ENCODE results near the gene C13orf46.

Gene C13orf46

DNA sequence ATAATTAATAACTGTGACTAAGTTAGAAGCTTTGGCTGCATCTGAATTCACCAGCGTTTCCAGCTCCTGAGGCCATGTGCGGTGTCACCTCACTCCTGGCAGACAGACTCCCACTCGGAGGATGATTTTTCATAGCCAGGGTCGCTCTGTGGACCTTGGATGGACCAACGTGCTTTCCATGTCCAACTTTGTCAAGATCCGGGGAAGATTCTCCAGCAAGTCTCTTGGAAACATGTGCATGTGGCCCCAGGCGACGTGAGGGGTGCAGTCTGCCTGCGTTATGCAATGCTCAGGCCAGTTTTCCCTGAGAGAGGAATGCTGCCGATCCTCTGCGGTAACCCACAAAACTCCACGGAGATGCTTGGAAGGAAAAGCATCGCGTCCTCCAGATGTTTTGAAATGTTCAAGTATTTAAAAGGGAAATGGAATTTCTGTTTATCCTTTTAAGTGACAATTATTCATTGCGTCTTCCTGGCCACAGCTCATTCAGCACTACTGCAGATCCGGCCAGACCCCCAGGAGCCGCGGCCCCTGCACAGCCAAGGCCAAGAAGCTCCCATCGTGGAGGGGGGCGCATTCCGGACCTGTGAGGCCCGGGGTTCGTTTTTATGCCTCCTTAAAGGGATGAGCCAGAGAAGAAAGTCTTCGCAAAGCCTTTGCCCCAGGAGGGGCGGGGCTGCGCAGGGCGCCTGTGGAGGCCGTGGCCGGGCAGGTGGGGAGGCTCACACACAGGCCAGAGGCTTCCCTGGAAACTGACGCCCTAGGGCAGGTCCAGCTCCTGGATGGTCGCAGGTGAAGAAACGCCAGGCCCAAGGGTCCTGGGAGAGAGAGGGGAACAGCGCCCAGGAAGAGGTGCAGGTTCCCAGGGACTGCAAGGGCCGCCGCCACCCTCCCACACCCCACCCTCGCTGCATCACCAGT, 46.0 kb downstream of the C13orf46 start:
- Mint-ChIP-seq H3K36me3 (ENCODE audit: low read depth) (no peaks in the 10 kb centered on the region), H3K4me1 (peaks cover 24% of the 10 kb centered on the region), H3K9me3 (no peaks in the 10 kb centered on the region), H3K27ac (peak overlapping the region; percentile 49 to 65 (median 64)), H3K27me3 (ENCODE audit: low read depth) (peaks cover 21% of the 10 kb centered on the region), H3K4me3 (peak overlapping the region in 1 of 3 experiments; percentile 42)
- TF ChIP-seq, protein P1, sequence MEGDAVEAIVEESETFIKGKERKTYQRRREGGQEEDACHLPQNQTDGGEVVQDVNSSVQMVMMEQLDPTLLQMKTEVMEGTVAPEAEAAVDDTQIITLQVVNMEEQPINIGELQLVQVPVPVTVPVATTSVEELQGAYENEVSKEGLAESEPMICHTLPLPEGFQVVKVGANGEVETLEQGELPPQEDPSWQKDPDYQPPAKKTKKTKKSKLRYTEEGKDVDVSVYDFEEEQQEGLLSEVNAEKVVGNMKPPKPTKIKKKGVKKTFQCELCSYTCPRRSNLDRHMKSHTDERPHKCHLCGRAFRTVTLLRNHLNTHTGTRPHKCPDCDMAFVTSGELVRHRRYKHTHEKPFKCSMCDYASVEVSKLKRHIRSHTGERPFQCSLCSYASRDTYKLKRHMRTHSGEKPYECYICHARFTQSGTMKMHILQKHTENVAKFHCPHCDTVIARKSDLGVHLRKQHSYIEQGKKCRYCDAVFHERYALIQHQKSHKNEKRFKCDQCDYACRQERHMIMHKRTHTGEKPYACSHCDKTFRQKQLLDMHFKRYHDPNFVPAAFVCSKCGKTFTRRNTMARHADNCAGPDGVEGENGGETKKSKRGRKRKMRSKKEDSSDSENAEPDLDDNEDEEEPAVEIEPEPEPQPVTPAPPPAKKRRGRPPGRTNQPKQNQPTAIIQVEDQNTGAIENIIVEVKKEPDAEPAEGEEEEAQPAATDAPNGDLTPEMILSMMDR (IDR thresholded peaks at IDR 0.05; ENCODE audit: unreplicated experiment in 3 of 3), result no peak

DNA sequence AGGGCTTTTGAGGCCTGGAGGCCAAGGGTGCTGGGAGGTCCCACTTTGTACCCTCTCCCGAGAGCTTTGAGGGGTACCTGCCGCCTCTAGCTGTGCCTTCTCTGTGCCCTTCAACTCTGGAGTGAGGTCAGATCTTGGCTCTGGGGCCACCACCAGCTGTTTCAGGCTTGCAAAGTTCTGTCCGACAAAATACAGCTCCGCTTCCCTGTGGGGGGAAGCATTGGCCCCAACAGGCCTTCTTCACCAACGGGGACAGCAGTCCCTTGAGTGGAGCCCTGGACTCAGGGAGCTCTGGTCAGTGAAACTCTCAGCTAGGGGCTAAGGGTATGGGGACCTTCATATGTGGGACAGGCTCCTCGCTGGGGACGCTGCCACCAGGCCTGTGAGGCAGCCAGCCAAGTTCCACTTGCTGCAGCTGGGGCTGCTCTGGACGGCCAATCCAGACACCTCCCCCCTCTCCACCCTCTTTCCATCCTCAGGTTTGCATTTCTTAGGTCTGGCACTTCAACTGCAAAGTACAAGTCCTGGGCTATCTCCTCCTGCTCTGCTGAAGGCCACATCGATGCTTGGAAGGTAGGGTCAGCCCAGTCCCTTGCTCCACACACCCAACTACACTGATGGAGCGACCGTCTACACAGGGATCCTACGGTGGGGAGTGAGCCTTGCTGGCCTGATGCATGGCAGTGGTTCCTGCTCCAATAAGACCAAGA, 46.8 kb downstream of the C13orf46 start:
- TF ChIP-seq, protein P1 (IDR thresholded peaks at IDR 0.05; ENCODE audit: unreplicated experiment in 3 of 3), result no peak
- peaks cover 20% of the 10 kb centered on the region for H3K4me1 Mint-ChIP-seq
- H3K9me3 Mint-ChIP-seq, result peaks cover 6% of the 10 kb centered on the region
- peaks cover 21% of the 10 kb centered on the region for H3K27me3 Mint-ChIP-seq (ENCODE audit: low read depth)
- no peaks in the 10 kb centered on the region for H3K36me3 Mint-ChIP-seq (ENCODE audit: low read depth)
- peak overlapping the region in 1 of 3 experiments; percentile 64 for H3K27ac Mint-ChIP-seq
- no peak overlapping the region for H3K4me3 Mint-ChIP-seq

DNA sequence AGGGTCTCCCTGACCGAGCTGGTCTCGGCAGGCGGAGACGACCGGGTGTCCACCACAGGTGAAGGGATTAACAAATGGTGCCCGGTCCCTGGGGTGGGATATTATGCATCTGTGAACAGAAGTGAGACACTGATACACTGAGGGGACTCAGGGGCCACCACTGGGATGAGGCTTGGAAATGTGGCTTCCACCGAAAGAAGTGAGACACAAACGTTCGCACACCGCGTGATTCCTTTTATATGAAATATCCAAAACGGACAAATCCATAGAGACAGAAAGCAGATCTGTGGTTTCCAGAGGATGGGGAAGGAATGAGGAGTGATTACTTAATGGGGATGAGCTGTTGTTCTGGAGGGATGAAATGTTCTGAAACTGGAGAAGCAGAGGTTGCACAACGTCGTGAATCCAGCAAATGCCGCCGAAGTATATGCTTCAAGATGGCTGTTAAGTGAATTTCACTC, 47.5 kb downstream of the C13orf46 start:
- H3K9me3 Mint-ChIP-seq, result peaks cover 14% of the 10 kb centered on the region

DNA sequence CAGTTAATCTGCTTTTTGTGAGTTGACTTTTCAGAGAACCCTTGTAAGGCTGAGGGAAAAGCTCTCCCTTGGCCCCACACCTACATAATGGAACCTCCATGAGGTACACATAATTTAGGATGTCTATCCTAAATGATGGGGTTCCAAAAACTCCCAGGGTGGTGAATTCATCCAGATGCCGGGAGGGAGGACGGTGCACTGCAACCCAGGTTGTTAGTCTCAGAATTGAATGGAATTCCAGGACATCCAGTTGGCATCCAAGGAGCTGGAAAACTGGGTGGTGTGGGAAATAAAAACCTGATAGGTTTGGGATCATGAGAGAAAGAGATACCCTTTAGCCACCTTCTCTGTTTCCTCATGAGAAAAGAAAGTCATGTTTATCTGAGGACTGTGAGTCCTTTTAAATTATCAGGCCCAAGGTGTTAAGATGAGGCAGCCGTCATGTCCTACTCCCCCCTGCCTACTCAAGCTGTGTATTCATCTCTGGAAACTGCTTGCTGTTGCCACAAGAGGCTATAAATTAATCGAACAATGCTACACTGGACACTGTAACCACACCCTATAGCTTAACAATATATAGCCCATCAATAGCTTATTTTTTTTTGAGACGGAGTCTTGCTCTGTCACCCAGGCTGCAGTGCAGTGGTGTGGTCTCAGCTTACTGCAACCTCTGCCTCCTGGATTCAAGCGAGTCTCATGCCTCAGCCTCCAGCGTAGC, 49.5 kb downstream of the C13orf46 start:
- H3K4me1 Mint-ChIP-seq, result peaks cover 14% of the 10 kb centered on the region
- H3K9me3 Mint-ChIP-seq, result peaks cover 22% of the 10 kb centered on the region
- TF ChIP-seq, protein P1 (IDR thresholded peaks at IDR 0.05; ENCODE audit: unreplicated experiment in 3 of 3), result no peak
- no peak overlapping the region for H3K4me3 Mint-ChIP-seq
- H3K27me3 Mint-ChIP-seq (ENCODE audit: low read depth), result peaks cover 21% of the 10 kb centered on the region
- H3K36me3 Mint-ChIP-seq (ENCODE audit: low read depth), result no peaks in the 10 kb centered on the region
- no peak overlapping the region for H3K27ac Mint-ChIP-seq

More for the DNA sequence above, 47.5 kb downstream of the C13orf46 start:
- Mint-ChIP-seq H3K27me3 (ENCODE audit: low read depth) (peaks cover 21% of the 10 kb centered on the region), H3K4me1 (peaks cover 14% of the 10 kb centered on the region), H3K36me3 (ENCODE audit: low read depth) (no peaks in the 10 kb centered on the region), H3K27ac (no peak overlapping the region), H3K4me3 (no peak overlapping the region)
- TF ChIP-seq, protein P1 (IDR thresholded peaks at IDR 0.05; ENCODE audit: unreplicated experiment in 3 of 3), result no peak

DNA sequence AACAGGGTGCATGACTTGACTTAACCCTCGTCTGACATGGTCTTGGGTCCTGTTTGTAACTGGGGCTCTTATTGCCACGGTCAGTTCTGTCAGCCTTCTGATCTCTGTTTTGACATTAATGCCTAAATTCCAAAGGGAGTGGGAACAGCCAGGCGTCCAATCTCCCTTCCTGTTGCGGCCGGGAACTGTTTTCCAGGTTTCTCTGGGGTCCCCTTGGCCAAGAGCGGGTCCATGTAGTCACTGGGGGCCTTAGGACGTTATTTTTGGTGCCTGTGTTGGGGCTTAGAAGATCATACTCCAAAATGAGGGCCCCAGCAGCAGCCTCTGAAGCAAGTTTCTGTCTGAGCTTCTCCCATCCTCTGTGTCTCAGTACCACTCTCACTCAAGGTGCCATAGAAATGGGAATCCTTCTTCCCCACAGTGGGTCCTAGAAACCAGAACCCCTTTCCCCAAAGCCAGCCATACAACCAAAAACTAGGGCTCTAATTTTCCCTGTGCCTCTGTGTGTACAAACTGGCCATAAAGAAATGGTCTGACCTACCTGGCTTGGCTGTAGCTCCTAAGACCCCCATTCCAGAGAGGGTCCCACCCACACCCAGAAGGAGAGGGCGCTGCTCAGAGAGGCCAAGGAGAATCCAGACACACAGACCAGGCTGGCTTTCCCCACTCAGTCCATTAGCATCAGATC, 50.4 kb downstream of the C13orf46 start:
- Mint-ChIP-seq H3K4me3 (no peak overlapping the region), H3K9me3 (peaks cover 22% of the 10 kb centered on the region), H3K27me3 (ENCODE audit: low read depth) (peaks cover 21% of the 10 kb centered on the region), H3K36me3 (ENCODE audit: low read depth) (no peaks in the 10 kb centered on the region), H3K27ac (no peak overlapping the region), H3K4me1 (peaks cover 11% of the 10 kb centered on the region)
- TF ChIP-seq, protein P1 (IDR thresholded peaks at IDR 0.05; ENCODE audit: unreplicated experiment in 3 of 3), result no peak
